Activated B cell treated with CpG ODN at 0.5 μM for 24 hours (primary cell): ENCODE results near the gene SIRPA. TPM values are rescaled to one million over a fixed set of nuclear protein-coding genes. Genes with fewer than 3 reads are reported as not detected.
"Not testable (repeated sequence)": the region's sequence is repeated elsewhere in the genome, so short reads cannot be mapped to it uniquely, and the experiment has no call there.

Source experiments
- ATAC-seq: fragments of 200-7000 bp; cut with Tn5 transposase; one replicate; pipeline ENCODE4 v1.10.0; 2021; ENCODE audit warnings: low read depth, mild to moderate bottlenecking, moderate library complexity
- CTCF ChIA-PET: fragments of 350-600 bp; sonication (Branson Sonifier 250); formaldehyde crosslinking; loops from one replicate; lab custom pipeline; 2021; ENCODE audit warnings: antibody characterized with exemption; lab: Charles Lee
- POLR2A ChIA-PET: fragments of 350-600 bp; sonication (Branson Sonifier 250); formaldehyde crosslinking; loops from one replicate; lab custom pipeline; 2021; ENCODE audit warnings: antibody characterized with exemption; lab: Charles Lee
- DNase-seq: peaks from one replicate; pipeline ENCODE4 v3.0.0; 2022
- H3K27ac Mint-ChIP-seq: one replicate; pipeline ENCODE4 v1.8.0; 2020; ENCODE audit warnings: mixed read lengths
- H3K27me3 Mint-ChIP-seq: one replicate; pipeline ENCODE4 v1.8.0; 2021; ENCODE audit warnings: mixed read lengths
- H3K36me3 Mint-ChIP-seq: one replicate; pipeline ENCODE4 v1.8.0; 2021; ENCODE audit warnings: low read depth, mixed read lengths
- H3K4me1 Mint-ChIP-seq: one replicate; pipeline ENCODE4 v1.8.0; 2021; ENCODE audit warnings: mixed read lengths
- H3K4me3 Mint-ChIP-seq: one replicate; pipeline ENCODE4 v1.8.0; 2020; ENCODE audit warnings: mild to moderate bottlenecking, mixed read lengths
- H3K9me3 Mint-ChIP-seq: one replicate; pipeline ENCODE4 v1.8.0; 2020; ENCODE audit warnings: mixed read lengths
- intact Hi-C: fragments of 100-400 bp; cut with micrococcal nuclease; formaldehyde crosslinking; loops from one replicate; pipeline ENCODE4 v1.15.1; 2024
- total RNA-seq: library from RNA; stranded (reverse); gene quantifications from 2 replicates; pipeline ENCODE4 v1.2.3, GENCODE V29; 2022
- TF ChIP-seq, protein P1 (sequence below): fragments of 200-600 bp; IDR thresholded peaks from one replicate; pipeline ENCODE4 v1.8.0; 2022; ENCODE audit warnings: antibody characterized with exemption, mild to moderate bottlenecking

Gene SIRPA
- total RNA-seq, 1 donor from 2014 or later = 10.1 TPM

DNA sequence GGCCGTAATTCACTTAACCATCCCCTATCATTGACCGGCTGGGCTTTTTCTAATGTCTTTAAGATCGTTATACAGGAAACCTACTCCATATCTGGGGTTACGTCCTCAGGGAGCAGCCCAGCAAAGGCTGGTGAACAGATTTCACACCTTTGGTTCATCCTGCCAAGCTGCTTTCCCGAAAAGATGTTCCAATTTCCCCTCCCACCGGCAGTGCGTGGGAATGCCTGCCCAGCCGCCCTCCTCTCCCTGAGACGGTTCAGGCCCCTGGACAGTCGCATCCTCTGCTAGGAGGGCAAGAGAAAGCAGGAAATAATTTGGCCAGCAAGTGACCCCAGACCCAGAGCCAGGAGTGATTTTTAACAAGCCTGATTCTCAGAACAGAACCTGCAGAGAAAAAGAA is 16.3 kb downstream of the SIRPA start:
- Mint-ChIP-seq H3K27me3 (no peaks in the 10 kb centered on the region), H3K36me3 (peaks cover 12% of the 10 kb centered on the region), H3K27ac (no peak overlapping the region), H3K4me1 (peaks cover 3% of the 10 kb centered on the region), H3K9me3 (no peaks in the 10 kb centered on the region), H3K4me3 (no peak overlapping the region)
- DNase-seq (no peak), ATAC-seq (no peak)
- ChIA-PET CTCF (no interaction called here), POLR2A (no interaction called here)
- TF ChIP-seq, protein P1, sequence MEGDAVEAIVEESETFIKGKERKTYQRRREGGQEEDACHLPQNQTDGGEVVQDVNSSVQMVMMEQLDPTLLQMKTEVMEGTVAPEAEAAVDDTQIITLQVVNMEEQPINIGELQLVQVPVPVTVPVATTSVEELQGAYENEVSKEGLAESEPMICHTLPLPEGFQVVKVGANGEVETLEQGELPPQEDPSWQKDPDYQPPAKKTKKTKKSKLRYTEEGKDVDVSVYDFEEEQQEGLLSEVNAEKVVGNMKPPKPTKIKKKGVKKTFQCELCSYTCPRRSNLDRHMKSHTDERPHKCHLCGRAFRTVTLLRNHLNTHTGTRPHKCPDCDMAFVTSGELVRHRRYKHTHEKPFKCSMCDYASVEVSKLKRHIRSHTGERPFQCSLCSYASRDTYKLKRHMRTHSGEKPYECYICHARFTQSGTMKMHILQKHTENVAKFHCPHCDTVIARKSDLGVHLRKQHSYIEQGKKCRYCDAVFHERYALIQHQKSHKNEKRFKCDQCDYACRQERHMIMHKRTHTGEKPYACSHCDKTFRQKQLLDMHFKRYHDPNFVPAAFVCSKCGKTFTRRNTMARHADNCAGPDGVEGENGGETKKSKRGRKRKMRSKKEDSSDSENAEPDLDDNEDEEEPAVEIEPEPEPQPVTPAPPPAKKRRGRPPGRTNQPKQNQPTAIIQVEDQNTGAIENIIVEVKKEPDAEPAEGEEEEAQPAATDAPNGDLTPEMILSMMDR = no peak
- intact Hi-C loops = no loop called here

DNA sequence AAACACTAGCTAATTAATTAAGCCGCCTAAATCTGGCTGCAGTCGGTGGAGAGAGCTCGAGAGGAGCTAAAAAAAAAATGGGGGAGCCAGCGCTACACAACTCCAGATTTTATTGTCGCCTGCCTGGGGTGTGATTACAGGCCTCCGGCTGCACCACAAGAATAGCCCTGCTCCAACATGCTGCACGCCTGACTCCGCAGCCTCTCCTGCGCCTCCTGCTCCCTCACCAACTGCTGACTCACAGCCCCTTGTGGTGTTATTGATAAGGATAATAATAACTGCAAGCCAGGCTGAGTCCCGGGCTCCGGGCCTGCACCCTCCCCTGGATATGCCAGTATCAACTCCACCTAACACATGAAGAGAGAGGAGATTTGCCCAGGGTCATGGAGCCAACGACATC is 16.8 kb downstream of the SIRPA start:
- Mint-ChIP-seq H3K27me3 (no peaks in the 10 kb centered on the region), H3K9me3 (no peaks in the 10 kb centered on the region), H3K36me3 (peaks cover 17% of the 10 kb centered on the region), H3K4me3 (no peak overlapping the region), H3K27ac (no peak overlapping the region), H3K4me1 (no peaks in the 10 kb centered on the region)
- ChIA-PET CTCF (no interaction called here), POLR2A (no interaction called here)
- intact Hi-C loops = no loop called here
- no peak for ATAC-seq
- no peak for DNase-seq
- TF ChIP-seq, protein P1 = no peak

DNA sequence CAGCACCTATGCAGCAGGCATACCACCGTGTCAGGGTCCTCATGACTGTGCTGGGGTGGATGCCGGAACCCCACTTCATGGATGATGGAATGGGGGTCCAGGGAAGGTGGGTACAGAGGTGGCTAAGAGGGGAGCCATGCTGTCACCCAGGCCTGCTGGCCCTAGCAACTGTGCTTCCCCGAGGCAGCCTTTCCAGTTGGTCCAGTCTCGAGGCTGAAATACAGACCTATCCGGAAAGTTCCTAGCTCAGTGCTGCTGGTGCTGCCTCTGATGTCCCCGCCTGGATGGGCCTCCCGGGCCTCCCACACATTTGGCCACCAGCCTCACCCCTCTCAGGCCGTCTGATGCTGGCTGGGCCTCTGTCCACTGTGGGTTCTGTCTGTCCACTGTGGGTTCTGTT is 17.4 kb downstream of the SIRPA start:
- H3K27me3 Mint-ChIP-seq = no peaks in the 10 kb centered on the region
- ChIA-PET POLR2A (interaction anchor here (0.5 kb wide), 1 partner anchor 521 kb away, joined by 3 read pairs; no protein-coding TSS in a partner anchor), CTCF (no interaction called here)
- H3K4me3 Mint-ChIP-seq = no peak overlapping the region
- no peak for ATAC-seq
- DNase-seq = no peak
- intact Hi-C loops = no loop called here
- TF ChIP-seq, protein P1 = no peak
- H3K9me3 Mint-ChIP-seq = no peaks in the 10 kb centered on the region
- no peaks in the 10 kb centered on the region for H3K4me1 Mint-ChIP-seq
- no peak overlapping the region for H3K27ac Mint-ChIP-seq
- peaks cover 23% of the 10 kb centered on the region for H3K36me3 Mint-ChIP-seq

DNA sequence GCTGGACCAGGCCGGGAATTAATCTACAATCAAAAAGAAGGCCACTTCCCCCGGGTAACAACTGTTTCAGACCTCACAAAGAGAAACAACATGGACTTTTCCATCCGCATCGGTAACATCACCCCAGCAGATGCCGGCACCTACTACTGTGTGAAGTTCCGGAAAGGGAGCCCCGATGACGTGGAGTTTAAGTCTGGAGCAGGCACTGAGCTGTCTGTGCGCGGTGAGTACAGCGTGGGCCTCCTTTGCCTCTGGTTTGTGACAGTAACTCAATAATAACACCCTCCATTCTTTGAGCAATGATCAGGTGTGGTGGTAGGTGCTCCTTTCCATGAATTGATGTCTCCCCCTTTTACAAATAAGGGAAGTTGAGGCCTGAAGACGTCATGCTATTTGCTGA is 20.0 kb downstream of the SIRPA start:
- POLR2A ChIA-PET, H3K4me1 Mint-ChIP-seq, H3K27me3 Mint-ChIP-seq, intact Hi-C loops, H3K4me3 Mint-ChIP-seq, H3K9me3 Mint-ChIP-seq, H3K27ac Mint-ChIP-seq, DNase-seq, ATAC-seq: not testable (repeated sequence)
- peaks cover 27% of the 10 kb centered on the region for H3K36me3 Mint-ChIP-seq
- CTCF ChIA-PET = interaction anchor here (1.4 kb wide), 1 partner anchor 50 kb away, joined by 3 read pairs; no protein-coding TSS in a partner anchor

DNA sequence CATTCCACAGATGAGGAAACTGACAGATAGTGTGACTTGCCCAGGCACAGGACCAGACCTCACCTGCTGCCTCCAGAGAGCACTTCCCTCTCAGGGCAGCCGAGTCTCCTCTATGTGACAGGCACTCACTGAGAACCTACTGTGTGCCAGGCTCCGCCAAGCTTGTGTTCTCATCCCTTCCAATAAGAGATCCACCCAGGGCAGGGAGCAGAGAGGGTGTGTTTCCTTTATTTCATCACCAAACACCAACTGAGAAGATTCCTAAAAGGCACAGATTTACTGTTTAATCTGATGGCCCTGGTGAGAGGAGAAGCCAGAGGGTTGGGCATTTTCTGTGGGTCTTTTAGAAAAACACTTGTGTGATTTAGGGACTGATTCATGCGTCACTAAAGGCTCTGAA is 20.5 kb downstream of the SIRPA start:
- H3K36me3 Mint-ChIP-seq = peaks cover 27% of the 10 kb centered on the region
- H3K4me1 Mint-ChIP-seq = no peaks in the 10 kb centered on the region
- POLR2A ChIA-PET = no interaction called here
- intact Hi-C loops = no loop called here
- no peak overlapping the region for H3K27ac Mint-ChIP-seq
- no peak for DNase-seq
- no peaks in the 10 kb centered on the region for H3K27me3 Mint-ChIP-seq
- TF ChIP-seq, protein P1 = no peak
- ATAC-seq = no peak
- no peaks in the 10 kb centered on the region for H3K9me3 Mint-ChIP-seq
- CTCF ChIA-PET = interaction anchor here (1.4 kb wide), 1 partner anchor 50 kb away, joined by 3 read pairs; no protein-coding TSS in a partner anchor
- H3K4me3 Mint-ChIP-seq = no peak overlapping the region

DNA sequence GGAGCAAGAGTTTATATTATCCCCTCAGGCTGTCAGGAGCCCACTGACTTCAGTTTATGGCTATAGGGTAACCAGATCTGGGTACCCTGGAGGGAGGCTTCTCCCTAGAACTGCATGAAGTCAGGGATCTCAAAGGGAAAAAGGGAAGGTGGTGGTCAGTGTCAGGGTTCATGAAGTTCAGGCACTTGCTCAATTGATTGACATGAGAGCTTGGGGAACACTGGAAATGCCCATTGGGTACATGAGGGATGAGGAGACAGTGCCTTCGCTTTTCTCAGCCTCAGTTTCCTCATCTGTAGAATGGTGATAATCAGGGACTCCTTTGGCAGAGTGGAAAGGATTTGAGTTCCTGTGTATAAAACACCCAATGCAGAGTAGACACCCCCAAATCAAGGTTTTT is 22.6 kb downstream of the SIRPA start:
- ChIA-PET CTCF (no interaction called here), POLR2A (no interaction called here)
- no peak overlapping the region for H3K27ac Mint-ChIP-seq
- H3K36me3 Mint-ChIP-seq = peaks cover 32% of the 10 kb centered on the region
- intact Hi-C loops = no loop called here
- DNase-seq = no peak
- H3K4me3 Mint-ChIP-seq = no peak overlapping the region
- H3K27me3 Mint-ChIP-seq = no peaks in the 10 kb centered on the region
- no peaks in the 10 kb centered on the region for H3K4me1 Mint-ChIP-seq
- ATAC-seq = no peak
- TF ChIP-seq, protein P1 = no peak
- no peaks in the 10 kb centered on the region for H3K9me3 Mint-ChIP-seq
